Bronchial epithelial cell (primary cell): ENCODE data around the gene C10orf90. TPM values are rescaled to one million over a fixed set of nuclear protein-coding genes. Genes with fewer than 3 reads are reported as not detected.

Experiments
- DNase-seq: peaks from one replicate; pipeline ENCODE4 v3.0.0-alpha.2; 2010; ENCODE audit warnings: low read depth
- FAIRE-seq: peaks from 2 replicates; lab custom pipeline; 2011; peaks lifted over from hg19 to GRCh38; lab: Jason Lieb, UNC
- H3K27me3 ChIP-seq: 2 replicates; pipeline ENCODE4 v1.5.1; 2011; ENCODE audit warnings: low read length; ENCODE audit not compliant: control insufficient read depth, insufficient read depth
- H3K36me3 ChIP-seq: 2 replicates; pipeline ENCODE4 v1.5.1; 2011; ENCODE audit warnings: low read length; ENCODE audit not compliant: control insufficient read depth, insufficient read depth
- H3K4me3 ChIP-seq: 2 replicates; pipeline ENCODE4 v1.5.1; 2011; ENCODE audit warnings: mild to moderate bottlenecking, low read depth, low read length, control low read depth
- CTCF ChIP-seq: IDR thresholded peaks from 2 replicates; pipeline ENCODE4 v1.5.1; 2011; ENCODE audit warnings: mild to moderate bottlenecking, moderate library complexity, low read length, control low read depth, inconsistent platforms; ENCODE audit not compliant: insufficient read depth, severe bottlenecking
- total RNA-seq: library from RNA; depleted of rRNA; stranded (reverse); fragments of >200 nt; gene quantifications from 2 replicates; pipeline ENCODE4 v1.2.1, GENCODE V29; 2014

C10orf90 gene
- total RNA-seq, 1 donor from 2014 or later: not detected

DNA sequence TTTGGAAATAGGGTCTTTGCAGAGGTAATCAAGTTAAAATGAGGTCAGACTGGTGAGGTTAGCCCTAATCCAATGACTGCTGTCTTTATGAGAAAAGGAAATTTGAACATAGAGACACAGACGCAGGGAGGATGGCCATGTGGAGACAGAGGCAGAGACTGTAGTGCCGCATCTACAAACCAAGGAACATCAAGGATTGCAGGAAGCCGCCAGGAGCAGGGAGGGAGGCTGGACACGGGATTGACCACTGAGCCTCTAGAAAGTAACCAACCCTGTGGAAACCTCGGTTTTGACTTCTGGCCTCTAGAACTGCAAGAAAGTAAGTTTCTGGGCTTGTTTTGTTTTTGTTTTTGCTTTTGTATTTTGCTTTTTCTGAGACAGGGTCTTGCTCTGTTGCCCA lies 213.9 kb downstream of the C10orf90 start:
- Histone ChIP-seq H3K4me3 (no peak overlapping the region), H3K27me3 (no peaks in the 10 kb centered on the region), H3K36me3 (no peaks in the 10 kb centered on the region)
- no peak for TF ChIP-seq CTCF
- DNase-seq (no peak), FAIRE-seq (no peak)

GRCh38 chr10:126455766-126456405 lies 214.6 kb downstream of the C10orf90 start:
- no peak for TF ChIP-seq CTCF
- H3K36me3 ChIP-seq: no peaks in the 10 kb centered on the region
- no peak for FAIRE-seq
- H3K27me3 ChIP-seq: no peaks in the 10 kb centered on the region
- peak; percentile 23 for DNase-seq
- no peak overlapping the region for H3K4me3 ChIP-seq

GRCh38 chr10:126455036-126455765 lies 215.3 kb downstream of the C10orf90 start:
- FAIRE-seq: peak; percentile 79
- no peak overlapping the region for H3K4me3 ChIP-seq
- no peaks in the 10 kb centered on the region for H3K36me3 ChIP-seq
- no peaks in the 10 kb centered on the region for H3K27me3 ChIP-seq
- no peak for DNase-seq
- TF ChIP-seq CTCF: no peak

DNA sequence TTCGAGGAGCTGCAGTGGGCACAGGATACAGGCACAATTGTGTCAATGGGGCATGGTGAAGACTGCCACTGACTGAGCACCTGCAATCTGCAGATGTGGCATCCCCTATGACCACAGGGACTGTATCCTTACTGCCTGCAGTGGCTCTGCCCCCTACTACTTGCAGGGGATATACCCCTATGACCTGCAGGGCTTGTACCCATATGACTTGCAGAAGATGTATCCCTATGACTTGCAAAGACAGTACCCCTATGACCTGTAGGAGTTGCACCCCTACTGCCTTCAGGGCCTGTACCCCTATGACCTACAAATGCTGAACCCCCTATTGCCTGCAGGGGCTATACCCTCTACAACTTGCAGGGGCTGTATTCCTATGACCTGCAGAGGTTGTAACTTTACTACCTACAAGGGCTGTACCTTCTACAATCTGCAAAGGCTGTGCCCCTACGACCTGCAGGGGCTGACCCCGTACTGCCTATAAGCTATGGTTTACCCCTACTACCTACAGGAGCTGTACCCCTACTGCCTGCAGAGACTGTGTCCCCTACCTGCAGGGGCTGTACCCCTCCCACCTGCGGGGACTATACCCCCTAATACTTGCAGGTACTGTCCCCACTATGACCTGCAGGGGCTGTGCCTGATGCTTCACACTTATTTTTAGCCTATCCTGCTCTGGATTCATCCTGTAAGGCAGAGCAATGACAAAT lies 216.3 kb downstream of the C10orf90 start:
- H3K27me3 ChIP-seq: no peaks in the 10 kb centered on the region
- no peak for TF ChIP-seq CTCF
- no peak overlapping the region for H3K4me3 ChIP-seq
- DNase-seq (no peak), FAIRE-seq (no peak)
- H3K36me3 ChIP-seq: no peaks in the 10 kb centered on the region

DNA sequence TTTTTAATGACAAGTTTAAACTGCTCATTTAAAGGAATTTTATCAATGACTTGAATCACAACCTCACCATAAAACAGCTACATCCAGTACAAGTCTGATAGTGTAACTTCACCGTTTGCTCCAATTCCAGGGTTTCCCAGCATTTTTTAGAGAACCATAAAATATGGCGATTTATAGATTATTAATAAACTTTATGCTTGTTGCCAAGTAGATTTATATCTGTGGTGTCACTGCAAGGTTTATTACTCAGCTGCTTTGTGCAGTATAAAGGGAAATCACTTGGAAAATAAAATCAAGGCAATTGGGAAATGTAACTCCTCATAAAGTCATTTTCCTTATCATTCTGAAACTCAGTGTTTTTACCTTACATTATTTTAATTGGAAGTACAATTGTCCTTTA lies 218.2 kb downstream of the C10orf90 start:
- Histone ChIP-seq H3K4me3 (no peak overlapping the region), H3K27me3 (no peaks in the 10 kb centered on the region), H3K36me3 (no peaks in the 10 kb centered on the region)
- no peak for TF ChIP-seq CTCF
- FAIRE-seq (no peak), DNase-seq (no peak)
